ENCODE measurements around the gene RBMS1. TPM values are rescaled to one million over a fixed set of nuclear protein-coding genes. Genes with fewer than 3 reads are reported as not detected.

The RBMS1 gene
- total and polyA plus RNA-seq, 4 experiments from 2014 or later, result 101 to 131 (median 112) TPM

DNA sequence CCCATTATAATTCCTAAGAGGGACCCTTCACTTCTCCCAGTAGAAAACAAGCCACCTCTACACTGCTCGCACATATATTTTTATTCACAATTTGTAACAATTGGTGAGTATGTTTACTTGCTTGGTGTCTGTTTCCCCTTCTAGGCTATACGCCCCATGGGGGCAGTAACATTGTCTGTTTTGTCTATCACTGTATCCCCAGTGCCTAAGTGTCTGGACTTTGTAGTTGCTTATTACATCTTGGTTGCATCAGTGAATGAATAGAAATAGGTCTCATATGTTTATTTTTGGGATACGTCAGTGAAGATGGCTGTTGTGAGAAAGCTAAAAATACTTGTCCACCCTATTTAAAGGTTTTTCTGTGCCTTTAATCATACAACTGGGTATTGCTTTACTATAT lies 206.1 kb downstream of the RBMS1 start:
- no peaks in the 10 kb centered on the region for H3K27me3 Mint-ChIP-seq
- peaks cover 9 to 36% (median 14%) of the 10 kb centered on the region in 4 donors for H3K4me1 Mint-ChIP-seq
- H3K9me3 Mint-ChIP-seq, result no peaks in the 10 kb centered on the region
- ChIA-PET CTCF (ENCODE audit: partially characterized antibody) (no interaction called here), POLR2A (ENCODE audit: partially characterized antibody) (no interaction called here)
- Histone ChIP-seq H3K4me3 (ENCODE audit: low read length in 2 of 2) (no peak overlapping the region), H3K27ac (ENCODE audit: low read depth, low read length) (no peak overlapping the region), H3K36me3 (ENCODE audit: insufficient read depth, low read length) (peaks cover 25% of the 10 kb centered on the region), H3K9me3 (ENCODE audit: control insufficient read depth in 1 of 2, low read length in 2 of 2) (no peaks in the 10 kb centered on the region), H3K4me1 (ENCODE audit: insufficient read depth, low read length) (no peaks in the 10 kb centered on the region), H3K27me3 (ENCODE audit: insufficient read depth, low read length) (no peaks in the 10 kb centered on the region)
- H3K36me3 Mint-ChIP-seq, result peaks cover 58 to 66% of the 10 kb centered on the region in 2 donors
- H3K4me3 Mint-ChIP-seq, result no peak overlapping the region
- H3K27ac Mint-ChIP-seq, result peak overlapping the region in 1 of 7 donors; percentile 14
- DNase-seq, result no peak
- intact Hi-C loops (cut with micrococcal nuclease), result no loop called here

DNA sequence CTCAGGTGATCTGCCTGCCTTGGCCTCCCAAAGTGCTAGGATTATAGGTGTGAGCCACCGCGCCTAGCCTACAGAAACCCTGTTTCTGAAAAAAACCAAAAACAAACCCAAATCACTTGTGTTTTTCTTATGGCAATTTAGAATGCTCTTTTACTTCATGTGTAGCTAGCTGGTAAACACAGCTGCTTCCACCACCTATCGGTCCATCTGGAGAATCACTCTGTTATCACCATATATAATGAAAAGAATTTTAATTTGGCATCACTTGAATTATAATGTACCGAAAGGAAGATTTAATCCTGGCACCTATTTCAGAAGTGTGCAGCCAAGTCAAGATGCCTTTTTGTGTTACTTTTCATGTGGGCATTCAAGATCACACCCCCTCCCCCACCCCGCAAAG lies 207.1 kb downstream of the RBMS1 start:
- CTCF ChIA-PET (ENCODE audit: partially characterized antibody), result interaction anchor here (0.7 kb wide), 1 partner anchor 605 kb away, joined by 3 read pairs; no protein-coding TSS in a partner anchor
- H3K36me3 Mint-ChIP-seq, result peaks cover 52 to 65% of the 10 kb centered on the region in 2 donors

GRCh38 chr2:160283675-160284074 lies 209.9 kb downstream of the RBMS1 start:
- POLR2A ChIA-PET (ENCODE audit: partially characterized antibody), result no interaction called here
- H3K4me3 ChIP-seq (ENCODE audit: low read length in 2 of 2), result no peak overlapping the region
- H3K4me3 Mint-ChIP-seq, result no peak overlapping the region
- peaks cover 37 to 72% of the 10 kb centered on the region in 2 donors for H3K36me3 Mint-ChIP-seq
- no peaks in the 10 kb centered on the region for H3K9me3 Mint-ChIP-seq
- no peaks in the 10 kb centered on the region for H3K27me3 Mint-ChIP-seq
- peaks cover 14% of the 10 kb centered on the region for H3K4me1 ChIP-seq (ENCODE audit: insufficient read depth, low read length)
- no peak for DNase-seq
- CTCF ChIA-PET (ENCODE audit: partially characterized antibody), result interaction anchor here (1.1 to 2.6 kb wide), 4 partner anchors 13 to 40 kb away, joined by 3 to 10 read pairs (median 6); no protein-coding TSS in a partner anchor
- H3K9me3 ChIP-seq (ENCODE audit: control insufficient read depth in 1 of 2, low read length in 2 of 2), result no peaks in the 10 kb centered on the region
- no peak overlapping the region for H3K27ac ChIP-seq (ENCODE audit: low read depth, low read length)
- peaks cover 27% of the 10 kb centered on the region for H3K36me3 ChIP-seq (ENCODE audit: insufficient read depth, low read length)
- peaks cover 15 to 42% (median 31%) of the 10 kb centered on the region in 4 donors for H3K4me1 Mint-ChIP-seq
- peak overlapping the region in 2 of 7 donors; percentile 66 to 68 for H3K27ac Mint-ChIP-seq
- intact Hi-C loops (cut with micrococcal nuclease), result no loop called here
- H3K27me3 ChIP-seq (ENCODE audit: insufficient read depth, low read length), result no peaks in the 10 kb centered on the region

More for the DNA sequence above, 207.1 kb downstream of the RBMS1 start:
- Mint-ChIP-seq H3K9me3 (no peaks in the 10 kb centered on the region), H3K4me3 (no peak overlapping the region), H3K27me3 (no peaks in the 10 kb centered on the region), H3K27ac (peak overlapping the region in 1 of 7 donors; percentile 32), H3K4me1 (peaks cover 11 to 35% (median 15%) of the 10 kb centered on the region in 4 donors)
- H3K27ac ChIP-seq (ENCODE audit: low read depth, low read length), result no peak overlapping the region
- H3K36me3 ChIP-seq (ENCODE audit: insufficient read depth, low read length), result peaks cover 25% of the 10 kb centered on the region
- H3K4me3 ChIP-seq (ENCODE audit: low read length in 2 of 2), result no peak overlapping the region
- no peak for DNase-seq
- intact Hi-C loops (cut with micrococcal nuclease), result no loop called here
- H3K4me1 ChIP-seq (ENCODE audit: insufficient read depth, low read length), result no peaks in the 10 kb centered on the region
- POLR2A ChIA-PET (ENCODE audit: partially characterized antibody), result no interaction called here
- no peaks in the 10 kb centered on the region for H3K9me3 ChIP-seq (ENCODE audit: control insufficient read depth in 1 of 2, low read length in 2 of 2)
- H3K27me3 ChIP-seq (ENCODE audit: insufficient read depth, low read length), result no peaks in the 10 kb centered on the region

DNA sequence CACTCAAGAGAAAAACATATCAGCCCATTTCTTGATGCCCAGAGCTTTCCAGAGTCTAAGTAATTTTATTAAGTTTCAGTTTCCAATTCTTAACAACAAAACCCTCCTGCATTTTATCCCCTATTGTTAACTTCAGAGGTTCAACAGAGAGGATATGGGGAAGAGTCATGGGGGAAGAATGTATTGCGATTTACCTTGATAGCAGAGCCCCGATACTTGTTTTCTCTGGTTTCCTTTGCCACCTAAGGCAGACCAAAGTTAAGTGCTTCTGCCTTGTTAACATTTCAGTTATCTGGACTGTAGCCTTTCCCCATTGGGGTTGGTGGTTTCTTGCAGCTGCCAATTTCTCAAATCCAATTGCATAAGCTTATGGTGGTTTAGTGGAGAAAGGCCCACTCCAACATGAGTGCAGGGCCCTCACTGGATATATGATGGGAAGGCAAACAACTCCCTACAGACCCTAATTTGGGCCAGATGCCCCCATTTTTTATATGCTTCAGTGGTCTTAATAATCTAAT lies 211.5 kb downstream of the RBMS1 start:
- no peak overlapping the region for H3K27ac ChIP-seq (ENCODE audit: low read depth, low read length)
- Mint-ChIP-seq H3K4me1 (peaks cover 15 to 49% (median 29%) of the 10 kb centered on the region in 4 donors), H3K9me3 (no peaks in the 10 kb centered on the region), H3K27me3 (no peaks in the 10 kb centered on the region), H3K27ac (peak overlapping the region in 5 of 7 donors; percentile 6 to 66 (median 61)), H3K4me3 (no peak overlapping the region), H3K36me3 (peaks cover 40 to 76% of the 10 kb centered on the region in 2 donors)
- H3K4me1 ChIP-seq (ENCODE audit: insufficient read depth, low read length), result peaks cover 14% of the 10 kb centered on the region
- H3K27me3 ChIP-seq (ENCODE audit: insufficient read depth, low read length), result no peaks in the 10 kb centered on the region
- CTCF ChIA-PET (ENCODE audit: partially characterized antibody), result interaction anchor here (1.0 to 2.6 kb wide), 3 partner anchors 11 to 711 kb away, joined by 3 to 10 read pairs (median 7); no protein-coding TSS in a partner anchor
- intact Hi-C loops (cut with micrococcal nuclease), result no loop called here
- H3K36me3 ChIP-seq (ENCODE audit: insufficient read depth, low read length), result peaks cover 42% of the 10 kb centered on the region
- DNase-seq, result no peak
- H3K9me3 ChIP-seq (ENCODE audit: control insufficient read depth in 1 of 2, low read length in 2 of 2), result no peaks in the 10 kb centered on the region
- POLR2A ChIA-PET (ENCODE audit: partially characterized antibody), result interaction anchor here (1.4 kb wide), 1 partner anchor 12 kb away, joined by 4 read pairs; no protein-coding TSS in a partner anchor
- no peak overlapping the region for H3K4me3 ChIP-seq (ENCODE audit: low read length in 2 of 2)

DNA sequence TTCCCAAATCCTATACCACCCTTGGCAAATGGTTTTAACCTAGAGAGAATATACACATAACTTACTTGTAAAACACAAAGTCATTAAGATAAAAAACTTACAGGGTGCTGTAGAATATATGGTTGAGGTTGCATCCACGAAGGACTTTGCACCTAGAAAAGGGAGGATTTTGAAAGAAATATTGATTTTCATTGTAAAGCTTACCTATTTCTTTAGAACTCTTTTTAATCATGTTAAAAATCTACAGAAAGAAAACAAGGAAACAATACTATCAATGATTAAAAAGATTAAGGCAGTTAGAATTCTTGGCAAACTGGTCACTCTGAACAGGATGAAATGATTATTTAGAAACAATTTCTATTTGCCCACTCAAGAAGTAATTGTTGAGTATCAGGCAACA lies 212.4 kb downstream of the RBMS1 start:
- CTCF ChIA-PET (ENCODE audit: partially characterized antibody), result interaction anchor here (0.6 kb wide), 1 partner anchor 11 kb away, joined by 3 read pairs; no protein-coding TSS in a partner anchor
- peaks cover 15 to 49% (median 29%) of the 10 kb centered on the region in 4 donors for H3K4me1 Mint-ChIP-seq

GRCh38 chr2:160279813-160280465 lies 213.7 kb downstream of the RBMS1 start:
- intact Hi-C loops (cut with micrococcal nuclease), result no loop called here
- no peaks in the 10 kb centered on the region for H3K27me3 Mint-ChIP-seq
- peaks cover 53 to 89% of the 10 kb centered on the region in 2 donors for H3K36me3 Mint-ChIP-seq
- Histone ChIP-seq H3K9me3 (ENCODE audit: control insufficient read depth in 1 of 2, low read length in 2 of 2) (no peaks in the 10 kb centered on the region), H3K4me3 (ENCODE audit: low read length in 2 of 2) (no peak overlapping the region), H3K27ac (ENCODE audit: low read depth, low read length) (peak overlapping the region; percentile 17), H3K27me3 (ENCODE audit: insufficient read depth, low read length) (no peaks in the 10 kb centered on the region), H3K4me1 (ENCODE audit: insufficient read depth, low read length) (peaks cover 14% of the 10 kb centered on the region), H3K36me3 (ENCODE audit: insufficient read depth, low read length) (peaks cover 56% of the 10 kb centered on the region)
- ChIA-PET POLR2A (ENCODE audit: partially characterized antibody) (interaction anchor here (1.3 kb wide), 1 partner anchor 10 kb away, joined by 7 read pairs; no protein-coding TSS in a partner anchor), CTCF (ENCODE audit: partially characterized antibody) (interaction anchor here (1.4 kb wide), 1 partner anchor 15 kb away, joined by 4 read pairs; no protein-coding TSS in a partner anchor)
- peak overlapping the region in 5 of 8 donors; percentile 2 to 34 (median 15) for H3K4me3 Mint-ChIP-seq
- peak; percentile 30 to 49 (median 43) for DNase-seq
- H3K4me1 Mint-ChIP-seq, result peaks cover 15 to 49% (median 29%) of the 10 kb centered on the region in 4 donors
- H3K9me3 Mint-ChIP-seq, result no peaks in the 10 kb centered on the region
- H3K27ac Mint-ChIP-seq, result peak overlapping the region; percentile 23 to 89 (median 81)

More for the DNA sequence above, 212.4 kb downstream of the RBMS1 start:
- Mint-ChIP-seq H3K9me3 (no peaks in the 10 kb centered on the region), H3K27me3 (no peaks in the 10 kb centered on the region), H3K4me3 (no peak overlapping the region), H3K27ac (peak overlapping the region in 4 of 7 donors; percentile 12 to 66 (median 42)), H3K36me3 (peaks cover 43 to 78% of the 10 kb centered on the region in 2 donors)
- no peak for DNase-seq
- no peak overlapping the region for H3K27ac ChIP-seq (ENCODE audit: low read depth, low read length)
- H3K4me1 ChIP-seq (ENCODE audit: insufficient read depth, low read length), result peaks cover 14% of the 10 kb centered on the region
- POLR2A ChIA-PET (ENCODE audit: partially characterized antibody), result no interaction called here
- no peaks in the 10 kb centered on the region for H3K27me3 ChIP-seq (ENCODE audit: insufficient read depth, low read length)
- no peaks in the 10 kb centered on the region for H3K9me3 ChIP-seq (ENCODE audit: control insufficient read depth in 1 of 2, low read length in 2 of 2)
- no peak overlapping the region for H3K4me3 ChIP-seq (ENCODE audit: low read length in 2 of 2)
- intact Hi-C loops (cut with micrococcal nuclease), result no loop called here
- peaks cover 51% of the 10 kb centered on the region for H3K36me3 ChIP-seq (ENCODE audit: insufficient read depth, low read length)

- H3K9me3 Mint-ChIP-seq, result no peaks in the 10 kb centered on the region
- intact Hi-C loops (cut with micrococcal nuclease), result no loop called here
- no peaks in the 10 kb centered on the region for H3K27me3 Mint-ChIP-seq
- H3K27me3 ChIP-seq (ENCODE audit: insufficient read depth, low read length), result no peaks in the 10 kb centered on the region
- peaks cover 14% of the 10 kb centered on the region for H3K4me1 ChIP-seq (ENCODE audit: insufficient read depth, low read length)
- no peak for DNase-seq
- ChIA-PET CTCF (ENCODE audit: partially characterized antibody) (interaction anchor here (0.6 to 1.5 kb wide), 4 partner anchors 9 to 691 kb away, joined by 3 to 5 read pairs (median 4); no protein-coding TSS in a partner anchor), POLR2A (ENCODE audit: partially characterized antibody) (interaction anchor here (1.3 kb wide), 1 partner anchor 9 kb away, joined by 7 read pairs; no protein-coding TSS in a partner anchor)
- H3K4me3 ChIP-seq (ENCODE audit: low read length in 2 of 2), result no peak overlapping the region
- H3K27ac Mint-ChIP-seq, result peak overlapping the region in 5 of 7 donors; percentile 19 to 77 (median 62)
- H3K9me3 ChIP-seq (ENCODE audit: control insufficient read depth in 1 of 2, low read length in 2 of 2), result no peaks in the 10 kb centered on the region
- peaks cover 49 to 85% of the 10 kb centered on the region in 2 donors for H3K36me3 Mint-ChIP-seq
- peaks cover 46% of the 10 kb centered on the region for H3K36me3 ChIP-seq (ENCODE audit: insufficient read depth, low read length)
- no peak overlapping the region for H3K27ac ChIP-seq (ENCODE audit: low read depth, low read length)
- H3K4me1 Mint-ChIP-seq, result peaks cover 15 to 49% (median 27%) of the 10 kb centered on the region in 4 donors
- H3K4me3 Mint-ChIP-seq, result no peak overlapping the region
Measured at GRCh38 chr2:160278879-160279177, 214.8 kb downstream of the RBMS1 start.
